SU-DHL-6 (cell line): ENCODE measurements around the gene CHD2.

Source experiments
- EZH2phosphoT487 ChIP-seq: fragments of 200-600 bp; sonication (generic), shearing (Covaris generic); conservative IDR thresholded peaks from 2 replicates; pipeline ENCODE4 v1.6.1; 2018; ENCODE audit warnings: mild to moderate bottlenecking, antibody characterized with exemption, low read length, moderate library complexity, mixed read lengths
- TF ChIP-seq, protein P1 (sequence below): fragments of 200-600 bp; sonication (generic); IDR thresholded peaks from one replicate; pipeline ENCODE4 v1.5.1; 2017; ENCODE audit warnings: antibody characterized with exemption, mild to moderate bottlenecking, low read length, moderate library complexity; ENCODE audit not compliant: insufficient read depth, poor library complexity, severe bottlenecking

DNA sequence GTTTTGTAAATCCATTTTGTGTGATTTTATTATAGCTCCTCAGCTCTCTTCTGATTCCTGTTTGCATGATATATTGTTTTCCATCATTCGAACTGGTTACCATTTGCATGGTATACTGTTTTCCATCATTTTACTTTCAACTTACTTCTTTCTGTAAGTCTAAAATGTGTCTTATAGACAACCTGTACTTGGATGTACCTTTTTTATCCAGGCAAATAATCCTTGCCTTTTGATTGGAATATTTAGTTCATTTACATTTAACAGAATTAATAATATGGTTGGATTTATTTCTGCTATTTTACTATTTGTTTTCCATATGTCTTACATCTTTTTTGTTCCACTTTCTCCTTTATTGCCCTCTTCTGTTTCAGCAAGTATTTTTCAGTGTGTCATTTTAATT, 62.8 kb downstream of the CHD2 start:
- TF ChIP-seq, protein P1, sequence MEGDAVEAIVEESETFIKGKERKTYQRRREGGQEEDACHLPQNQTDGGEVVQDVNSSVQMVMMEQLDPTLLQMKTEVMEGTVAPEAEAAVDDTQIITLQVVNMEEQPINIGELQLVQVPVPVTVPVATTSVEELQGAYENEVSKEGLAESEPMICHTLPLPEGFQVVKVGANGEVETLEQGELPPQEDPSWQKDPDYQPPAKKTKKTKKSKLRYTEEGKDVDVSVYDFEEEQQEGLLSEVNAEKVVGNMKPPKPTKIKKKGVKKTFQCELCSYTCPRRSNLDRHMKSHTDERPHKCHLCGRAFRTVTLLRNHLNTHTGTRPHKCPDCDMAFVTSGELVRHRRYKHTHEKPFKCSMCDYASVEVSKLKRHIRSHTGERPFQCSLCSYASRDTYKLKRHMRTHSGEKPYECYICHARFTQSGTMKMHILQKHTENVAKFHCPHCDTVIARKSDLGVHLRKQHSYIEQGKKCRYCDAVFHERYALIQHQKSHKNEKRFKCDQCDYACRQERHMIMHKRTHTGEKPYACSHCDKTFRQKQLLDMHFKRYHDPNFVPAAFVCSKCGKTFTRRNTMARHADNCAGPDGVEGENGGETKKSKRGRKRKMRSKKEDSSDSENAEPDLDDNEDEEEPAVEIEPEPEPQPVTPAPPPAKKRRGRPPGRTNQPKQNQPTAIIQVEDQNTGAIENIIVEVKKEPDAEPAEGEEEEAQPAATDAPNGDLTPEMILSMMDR = no peak
- TF ChIP-seq EZH2phosphoT487 = no peak
